ENCODE results near the gene SHOC2.

GRCh38 chr10:111039522-111039921 lies 120.1 kb downstream of the SHOC2 start:
- no peak for TF ChIP-seq ZFP36 (IDR thresholded peaks at IDR 0.05; ENCODE audit: low read depth, low read length, partially characterized antibody)
- no peak for TF ChIP-seq FOXM1 (IDR thresholded peaks at IDR 0.05; ENCODE audit: low read depth)
- no peak for TF ChIP-seq FOXM1 (CRISPR knock-in tag; IDR thresholded peaks at IDR 0.05; ENCODE audit: low read depth)
- TF ChIP-seq SRF (CRISPR knock-in tag; IDR thresholded peaks at IDR 0.05), result no peak

Measured in K562 (cell line).